ENCODE measurements around the gene DCLK3.

DNA sequence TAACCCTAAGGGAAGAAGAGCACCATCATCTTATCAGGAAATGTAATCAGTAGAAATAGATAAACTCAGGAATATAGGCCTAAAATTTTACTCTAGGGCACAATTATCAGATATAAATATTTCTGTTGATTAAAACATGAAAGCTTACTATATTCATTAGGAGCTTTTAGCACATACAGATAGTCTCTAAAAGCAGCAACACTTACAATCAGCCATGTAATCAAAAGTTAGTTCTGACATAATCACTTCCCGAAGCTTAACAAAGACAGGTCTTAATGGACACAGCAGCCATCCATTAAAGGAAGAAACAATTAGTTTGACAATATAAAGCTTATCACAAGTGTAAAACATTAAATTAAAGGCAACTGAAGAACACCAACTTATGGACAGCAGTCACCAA lies 30.6 kb downstream of the DCLK3 start:
- TF ChIP-seq, protein P1, sequence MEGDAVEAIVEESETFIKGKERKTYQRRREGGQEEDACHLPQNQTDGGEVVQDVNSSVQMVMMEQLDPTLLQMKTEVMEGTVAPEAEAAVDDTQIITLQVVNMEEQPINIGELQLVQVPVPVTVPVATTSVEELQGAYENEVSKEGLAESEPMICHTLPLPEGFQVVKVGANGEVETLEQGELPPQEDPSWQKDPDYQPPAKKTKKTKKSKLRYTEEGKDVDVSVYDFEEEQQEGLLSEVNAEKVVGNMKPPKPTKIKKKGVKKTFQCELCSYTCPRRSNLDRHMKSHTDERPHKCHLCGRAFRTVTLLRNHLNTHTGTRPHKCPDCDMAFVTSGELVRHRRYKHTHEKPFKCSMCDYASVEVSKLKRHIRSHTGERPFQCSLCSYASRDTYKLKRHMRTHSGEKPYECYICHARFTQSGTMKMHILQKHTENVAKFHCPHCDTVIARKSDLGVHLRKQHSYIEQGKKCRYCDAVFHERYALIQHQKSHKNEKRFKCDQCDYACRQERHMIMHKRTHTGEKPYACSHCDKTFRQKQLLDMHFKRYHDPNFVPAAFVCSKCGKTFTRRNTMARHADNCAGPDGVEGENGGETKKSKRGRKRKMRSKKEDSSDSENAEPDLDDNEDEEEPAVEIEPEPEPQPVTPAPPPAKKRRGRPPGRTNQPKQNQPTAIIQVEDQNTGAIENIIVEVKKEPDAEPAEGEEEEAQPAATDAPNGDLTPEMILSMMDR (IDR thresholded peaks at IDR 0.05) = no peak
- no peak for TF ChIP-seq POLR2AphosphoS5 (IDR thresholded peaks at IDR 0.05)

All from prostate gland (tissue), 2 donors.